ENCODE measurements around the gene TINAGL1. TPM values are rescaled to one million over a fixed set of nuclear protein-coding genes. Genes with fewer than 3 reads are reported as not detected.
"Not testable (repeated sequence)": the region's sequence is repeated elsewhere in the genome, so short reads cannot be mapped to it uniquely, and the experiment has no call there.

Gene TINAGL1
- total and polyA plus RNA-seq, 9 donors, result 19.3 to 31.8 (median 25.0) TPM

- Histone ChIP-seq H3K36me3 (ENCODE audit: control insufficient read depth, insufficient read depth, low read length) (no peaks in the 10 kb centered on the region), H3K4me1 (ENCODE audit: control insufficient read depth, insufficient read depth, low read length) (peaks cover 77% of the 10 kb centered on the region), H3K9me3 (replicated peaks; ENCODE audit: control insufficient read depth, low read depth, low read length) (no peaks in the 10 kb centered on the region), H3K27ac (ENCODE audit: low read length) (peak overlapping the region; percentile 59), H3K27me3 (ENCODE audit: control insufficient read depth, insufficient read depth, low read length) (peaks cover 15% of the 10 kb centered on the region), H3K4me3 (ENCODE audit: low read length) (no peak overlapping the region)
- peak; percentile 76 for DNase-seq
- 73% methylated on average over 12 of the region's 13 CpGs for WGBS (ENCODE audit: insufficient coverage)
Observed at GRCh38 chr1:31583995-31584868, 7.9 kb downstream of the TINAGL1 start.

GRCh38 chr1:31584869-31585735 is 8.8 kb downstream of the TINAGL1 start:
- H3K9me3 ChIP-seq (replicated peaks; ENCODE audit: control insufficient read depth, low read depth, low read length), result no peaks in the 10 kb centered on the region
- H3K27me3 ChIP-seq (ENCODE audit: control insufficient read depth, insufficient read depth, low read length), result peaks cover 19% of the 10 kb centered on the region
- 89% methylated on average over 27 of the region's 27 CpGs for WGBS (ENCODE audit: insufficient coverage)
- H3K27ac ChIP-seq (ENCODE audit: low read length), result no peak overlapping the region
- H3K36me3 ChIP-seq (ENCODE audit: control insufficient read depth, insufficient read depth, low read length), result no peaks in the 10 kb centered on the region
- H3K4me1 ChIP-seq (ENCODE audit: control insufficient read depth, insufficient read depth, low read length), result peaks cover 68% of the 10 kb centered on the region
- no peak overlapping the region for H3K4me3 ChIP-seq (ENCODE audit: low read length)
- DNase-seq, result no peak

- no peak for DNase-seq
- WGBS (ENCODE audit: insufficient coverage), result 60% methylated on average over 1 of the region's 11 CpGs
- Histone ChIP-seq H3K4me3 (ENCODE audit: low read length) (no peak overlapping the region), H3K27me3 (ENCODE audit: control insufficient read depth, insufficient read depth, low read length) (peaks cover 19% of the 10 kb centered on the region), H3K4me1 (ENCODE audit: control insufficient read depth, insufficient read depth, low read length) (peaks cover 63% of the 10 kb centered on the region), H3K27ac (ENCODE audit: low read length) (no peak overlapping the region), H3K36me3 (ENCODE audit: control insufficient read depth, insufficient read depth, low read length) (no peaks in the 10 kb centered on the region), H3K9me3 (replicated peaks; ENCODE audit: control insufficient read depth, low read depth, low read length) (no peaks in the 10 kb centered on the region)
Observed at GRCh38 chr1:31585736-31586365, 9.5 kb downstream of the TINAGL1 start.

GRCh38 chr1:31586376-31587327 is 10.3 kb downstream of the TINAGL1 start:
- Histone ChIP-seq H3K27ac (ENCODE audit: low read length) (no peak overlapping the region), H3K4me3 (ENCODE audit: low read length) (no peak overlapping the region), H3K36me3 (ENCODE audit: control insufficient read depth, insufficient read depth, low read length) (no peaks in the 10 kb centered on the region), H3K4me1 (ENCODE audit: control insufficient read depth, insufficient read depth, low read length) (peaks cover 60% of the 10 kb centered on the region), H3K9me3 (replicated peaks; ENCODE audit: control insufficient read depth, low read depth, low read length) (no peaks in the 10 kb centered on the region), H3K27me3 (ENCODE audit: control insufficient read depth, insufficient read depth, low read length) (peaks cover 19% of the 10 kb centered on the region)
- 11% methylated on average over 37 of the region's 47 CpGs for WGBS (ENCODE audit: insufficient coverage)
- DNase-seq, result no peak

- peaks cover 63% of the 10 kb centered on the region for H3K4me1 ChIP-seq (ENCODE audit: control insufficient read depth, insufficient read depth, low read length)
Observed at GRCh38 chr1:31587328-31587699, 11.0 kb downstream of the TINAGL1 start.

GRCh38 chr1:31587720-31588423 is 11.6 kb downstream of the TINAGL1 start:
- Histone ChIP-seq H3K27me3 (ENCODE audit: control insufficient read depth, insufficient read depth, low read length) (peaks cover 19% of the 10 kb centered on the region), H3K9me3 (replicated peaks; ENCODE audit: control insufficient read depth, low read depth, low read length) (no peaks in the 10 kb centered on the region), H3K27ac (ENCODE audit: low read length) (no peak overlapping the region), H3K4me3 (ENCODE audit: low read length) (no peak overlapping the region), H3K36me3 (ENCODE audit: control insufficient read depth, insufficient read depth, low read length) (no peaks in the 10 kb centered on the region), H3K4me1 (ENCODE audit: control insufficient read depth, insufficient read depth, low read length) (peaks cover 58% of the 10 kb centered on the region)
- DNase-seq, result no peak
- WGBS (ENCODE audit: insufficient coverage), result 60% methylated on average over 12 of the region's 14 CpGs

More at GRCh38 chr1:31587328-31587699, 11.0 kb downstream of the TINAGL1 start:
- not testable (repeated sequence) for H3K4me3 ChIP-seq (ENCODE audit: low read length); DNase-seq; H3K27ac ChIP-seq (ENCODE audit: low read length); H3K36me3 ChIP-seq (ENCODE audit: control insufficient read depth, insufficient read depth, low read length); H3K9me3 ChIP-seq (replicated peaks; ENCODE audit: control insufficient read depth, low read depth, low read length)
- WGBS (ENCODE audit: insufficient coverage), result 60% methylated on average over 1 of the region's 5 CpGs
- H3K27me3 ChIP-seq (ENCODE audit: control insufficient read depth, insufficient read depth, low read length), result peaks cover 19% of the 10 kb centered on the region

GRCh38 chr1:31588751-31589515 is 12.6 kb downstream of the TINAGL1 start:
- H3K4me1 ChIP-seq (ENCODE audit: control insufficient read depth, insufficient read depth, low read length), result peaks cover 47% of the 10 kb centered on the region
- peak; percentile 46 for DNase-seq
- peak overlapping the region; percentile 16 for H3K4me3 ChIP-seq (ENCODE audit: low read length)

GRCh38 chr1:31591425-31592093 is 15.2 kb downstream of the TINAGL1 start:
- DNase-seq, result peak; percentile 44
- H3K36me3 ChIP-seq (ENCODE audit: control insufficient read depth, insufficient read depth, low read length), result no peaks in the 10 kb centered on the region
- WGBS (ENCODE audit: insufficient coverage), result 65% methylated on average over 7 of the region's 11 CpGs
- H3K27me3 ChIP-seq (ENCODE audit: control insufficient read depth, insufficient read depth, low read length), result peaks cover 17% of the 10 kb centered on the region
- H3K4me1 ChIP-seq (ENCODE audit: control insufficient read depth, insufficient read depth, low read length), result peaks cover 27% of the 10 kb centered on the region
- H3K27ac ChIP-seq (ENCODE audit: low read length), result no peak overlapping the region
- no peak overlapping the region for H3K4me3 ChIP-seq (ENCODE audit: low read length)
- H3K9me3 ChIP-seq (replicated peaks; ENCODE audit: control insufficient read depth, low read depth, low read length), result no peaks in the 10 kb centered on the region

More at GRCh38 chr1:31588751-31589515, 12.6 kb downstream of the TINAGL1 start:
- H3K36me3 ChIP-seq (ENCODE audit: control insufficient read depth, insufficient read depth, low read length), result no peaks in the 10 kb centered on the region
- peak overlapping the region; percentile 56 for H3K27ac ChIP-seq (ENCODE audit: low read length)
- peaks cover 19% of the 10 kb centered on the region for H3K27me3 ChIP-seq (ENCODE audit: control insufficient read depth, insufficient read depth, low read length)
- no peaks in the 10 kb centered on the region for H3K9me3 ChIP-seq (replicated peaks; ENCODE audit: control insufficient read depth, low read depth, low read length)
- WGBS (ENCODE audit: insufficient coverage), result 11% methylated on average over 59 of the region's 62 CpGs
